ENCODE results near the gene SCRN1. TPM values are rescaled to one million over a fixed set of nuclear protein-coding genes. Genes with fewer than 3 reads are reported as not detected.

SCRN1 gene
- total and polyA plus RNA-seq, 8 donors = 25.5 to 42.6 (median 36.9) TPM

DNA sequence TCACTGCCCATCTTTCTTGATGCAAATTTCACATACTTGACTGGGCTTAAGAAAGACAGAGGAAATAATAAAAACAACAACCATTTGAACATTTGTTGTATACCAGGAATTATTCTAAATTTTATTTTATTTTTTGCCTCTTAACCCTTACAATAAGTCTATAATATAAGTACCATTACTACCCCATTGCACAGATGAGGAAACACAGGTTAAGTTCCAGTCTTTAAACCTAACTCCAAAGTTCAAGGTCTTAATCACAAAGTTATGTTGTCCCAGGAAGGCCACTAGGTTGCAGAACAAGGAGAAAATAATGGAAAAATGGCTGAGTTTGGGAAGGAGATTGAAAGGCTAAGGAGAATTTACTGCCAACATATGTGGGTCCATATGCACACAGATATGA is 33.4 kb upstream of the SCRN1 start:
- intact Hi-C loops (cut with DNase I) = no loop called here
- Histone ChIP-seq H3K36me3 (peaks cover 0 to 8% of the 10 kb centered on the region in 2 donors), H3K4me3 (no peak overlapping the region), H3K9me3 (no peaks in the 10 kb centered on the region), H3K27me3 (no peaks in the 10 kb centered on the region), H3K4me1 (peaks cover 6 to 31% of the 10 kb centered on the region in 2 donors), H3K27ac (no peak overlapping the region)
- ATAC-seq (no peak), DNase-seq (no peak)
- TF ChIP-seq CTCF (IDR thresholded peaks at IDR 0.05) = no peak

- DNase-seq = no peak
These were observed 30.9 kb upstream of the SCRN1 start for GRCh38 chr7:30020535-30020934.

DNA sequence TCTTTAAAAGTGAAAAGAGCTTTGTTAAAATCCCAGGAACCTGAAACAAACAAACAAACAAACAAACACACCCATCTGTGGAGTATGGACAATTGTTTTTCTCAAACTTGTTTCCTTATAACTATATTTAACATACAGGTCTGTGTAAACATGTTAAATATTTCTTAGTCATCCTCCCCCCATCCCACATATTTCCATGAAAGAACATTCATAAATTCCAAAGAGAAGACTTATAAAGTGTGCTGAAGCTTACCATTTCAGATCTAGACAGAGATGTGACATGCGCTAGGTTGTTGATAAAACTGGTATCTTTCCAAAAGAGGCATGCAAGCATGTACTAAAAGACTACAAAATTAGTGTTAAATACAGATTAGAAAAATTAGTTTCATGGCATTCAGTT is 30.4 kb upstream of the SCRN1 start:
- DNase-seq (no peak), ATAC-seq (no peak)
- Histone ChIP-seq H3K4me1 (peaks cover 5 to 12% of the 10 kb centered on the region in 2 donors), H3K4me3 (no peak overlapping the region), H3K27ac (no peak overlapping the region), H3K9me3 (no peaks in the 10 kb centered on the region), H3K27me3 (no peaks in the 10 kb centered on the region), H3K36me3 (peaks cover 0 to 22% of the 10 kb centered on the region in 2 donors)
- no peak for TF ChIP-seq CTCF (IDR thresholded peaks at IDR 0.05)
- intact Hi-C loops (cut with DNase I) = no loop called here

More at GRCh38 chr7:30020535-30020934, 30.9 kb upstream of the SCRN1 start:
- ATAC-seq = no peak
- Histone ChIP-seq H3K4me1 (peaks cover 6 to 18% of the 10 kb centered on the region in 2 donors), H3K36me3 (peaks cover 0 to 20% of the 10 kb centered on the region in 2 donors), H3K27me3 (no peaks in the 10 kb centered on the region), H3K27ac (no peak overlapping the region), H3K9me3 (no peaks in the 10 kb centered on the region), H3K4me3 (no peak overlapping the region)
- intact Hi-C loops (cut with DNase I) = no loop called here
- TF ChIP-seq CTCF (IDR thresholded peaks at IDR 0.05) = no peak

DNA sequence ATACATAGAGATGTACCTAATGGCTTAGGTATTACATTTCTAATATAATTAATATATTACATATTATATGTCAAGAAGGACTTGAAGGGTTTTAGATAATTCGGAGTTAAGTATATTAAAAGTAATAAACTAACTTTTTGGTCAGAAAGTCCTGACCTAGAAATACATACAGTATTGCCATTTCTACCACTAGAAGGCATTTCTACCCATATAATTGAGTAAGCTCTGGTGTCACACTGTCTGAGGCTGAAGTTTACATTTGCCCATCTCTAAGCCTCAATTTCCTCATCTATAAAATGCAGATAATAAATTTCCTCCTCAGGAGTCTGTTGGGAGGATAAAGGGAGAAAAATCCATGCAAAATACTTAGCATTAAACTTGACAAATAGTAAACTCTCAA is 29.8 kb upstream of the SCRN1 start:
- intact Hi-C loops (cut with DNase I) = no loop called here
- DNase-seq (no peak), ATAC-seq (no peak)
- Histone ChIP-seq H3K27ac (no peak overlapping the region), H3K36me3 (peaks cover 0 to 28% of the 10 kb centered on the region in 2 donors), H3K4me1 (peaks cover 0 to 7% of the 10 kb centered on the region in 2 donors), H3K4me3 (no peak overlapping the region), H3K27me3 (no peaks in the 10 kb centered on the region), H3K9me3 (no peaks in the 10 kb centered on the region)
- TF ChIP-seq CTCF (IDR thresholded peaks at IDR 0.05) = no peak

- TF ChIP-seq CTCF (IDR thresholded peaks at IDR 0.05) = no peak
- Histone ChIP-seq H3K27me3 (no peaks in the 10 kb centered on the region), H3K36me3 (peaks cover 0 to 37% of the 10 kb centered on the region in 2 donors), H3K4me3 (no peak overlapping the region), H3K9me3 (no peaks in the 10 kb centered on the region), H3K4me1 (no peaks in the 10 kb centered on the region), H3K27ac (no peak overlapping the region)
- intact Hi-C loops (cut with DNase I) = no loop called here
- peak in 1 of 4 donors; percentile 54 for DNase-seq
- no peak for ATAC-seq
These were observed 28.9 kb upstream of the SCRN1 start for GRCh38 chr7:30018451-30018850.
